Osteoblast (primary cell): ENCODE measurements around the gene TMEM129. TPM values are rescaled to one million over a fixed set of nuclear protein-coding genes. Genes with fewer than 3 reads are reported as not detected.

ENCODE experiments used
- DNase-seq: peaks from one replicate; pipeline ENCODE4 v3.0.0; 2011; ENCODE audit warnings: low spot score, mixed read lengths; ENCODE audit not compliant: insufficient read length; ENCODE audit errors: missing footprints
- H2AFZ ChIP-seq: 2 replicates; pipeline ENCODE4 v1.6.0; 2011; ENCODE audit warnings: mild to moderate bottlenecking, low read length
- H3K27ac ChIP-seq: 2 replicates; pipeline ENCODE4 v1.5.1; 2011; ENCODE audit warnings: mild to moderate bottlenecking, low read depth, low read length, moderate library complexity
- H3K27me3 ChIP-seq: 2 replicates; pipeline ENCODE4 v1.6.0; 2012; ENCODE audit warnings: mild to moderate bottlenecking, control low read depth, inconsistent platforms, low read length, moderate library complexity; ENCODE audit not compliant: insufficient read depth
- H3K36me3 ChIP-seq: 2 replicates; pipeline ENCODE4 v1.5.1; 2011; ENCODE audit warnings: mild to moderate bottlenecking, low read length, control low read depth, moderate library complexity; ENCODE audit not compliant: insufficient read depth
- H3K4me1 ChIP-seq: 2 replicates; pipeline ENCODE4 v1.5.1; 2011; ENCODE audit warnings: mild to moderate bottlenecking, low read length, control low read depth, moderate library complexity; ENCODE audit not compliant: insufficient read depth
- H3K4me2 ChIP-seq: 2 replicates; pipeline ENCODE4 v1.6.0; 2011; ENCODE audit warnings: mild to moderate bottlenecking, low read length; ENCODE audit not compliant: insufficient read depth
- H3K4me3 ChIP-seq: fragments of 200-600 bp; sonication (generic); 3 replicates; pipeline ENCODE4 v1.5.1; 2012; ENCODE audit warnings: mild to moderate bottlenecking, low read length, inconsistent platforms; ENCODE audit not compliant: insufficient read depth
- H3K79me2 ChIP-seq: 2 replicates; pipeline ENCODE4 v1.6.0; 2012; ENCODE audit warnings: mild to moderate bottlenecking, low read length, control low read depth, inconsistent platforms; ENCODE audit not compliant: insufficient read depth
- H3K9me3 ChIP-seq: 2 replicates; pipeline ENCODE4 v1.5.1; 2011; ENCODE audit warnings: low read depth, low read length, control low read depth
- H4K20me1 ChIP-seq: 2 replicates; pipeline ENCODE4 v1.6.0; 2012; ENCODE audit warnings: mild to moderate bottlenecking, low read length, control low read depth; ENCODE audit not compliant: insufficient read depth
- CTCF ChIP-seq: IDR thresholded peaks from 2 replicates; pipeline ENCODE4 v1.5.1; 2011; ENCODE audit warnings: mild to moderate bottlenecking, low read depth, low read length, moderate library complexity; ENCODE audit errors: extremely low read depth
- total RNA-seq: library from RNA; depleted of rRNA; stranded (reverse); fragments of >200 nt; gene quantifications from 2 replicates; pipeline ENCODE4 v1.2.3, GENCODE V29; 2012

Gene TMEM129
- total RNA-seq, 1 donor = 38.0 TPM

DNA sequence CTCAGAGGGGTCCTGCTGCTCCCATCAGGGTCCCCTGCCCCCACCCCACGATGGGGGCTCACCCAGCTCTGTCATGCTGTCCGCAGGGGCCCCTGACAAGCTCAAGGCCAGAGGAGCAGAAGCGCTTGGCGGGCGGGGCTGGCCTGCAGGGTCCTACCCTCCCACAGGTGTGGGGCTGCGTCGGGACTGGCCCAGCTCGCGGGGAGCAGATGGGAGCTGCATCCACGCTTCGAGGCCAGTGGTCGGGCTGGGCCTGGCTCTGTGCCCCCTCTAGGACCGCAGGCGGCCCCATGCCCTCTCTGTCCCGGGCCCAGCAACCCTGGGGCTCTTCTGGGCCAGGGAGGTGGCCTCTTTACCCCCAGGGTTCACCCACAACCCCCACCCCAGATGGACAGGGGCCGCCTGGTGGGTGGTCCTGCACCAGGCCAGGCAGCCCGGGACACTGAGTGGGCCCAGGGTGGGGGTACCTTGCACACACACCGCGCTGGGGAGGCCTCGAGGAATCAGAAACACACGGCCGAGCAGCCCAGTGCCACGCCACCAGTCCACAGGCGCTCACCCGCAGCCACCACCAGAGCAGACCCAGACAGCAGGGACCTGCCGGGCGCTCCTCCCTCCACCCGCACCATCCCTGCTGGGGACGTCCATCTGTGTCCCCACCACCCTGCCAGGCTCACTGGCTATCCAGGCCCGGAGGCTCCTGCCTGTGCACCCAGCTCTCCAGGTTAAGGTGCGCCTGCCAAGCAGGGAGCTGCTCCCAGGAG, 30.2 kb upstream of the TMEM129 start:
- no peak overlapping the region for H3K4me2 ChIP-seq
- no peaks in the 10 kb centered on the region for H4K20me1 ChIP-seq
- DNase-seq = no peak
- H2AFZ ChIP-seq = no peak overlapping the region
- no peaks in the 10 kb centered on the region for H3K4me1 ChIP-seq
- H3K36me3 ChIP-seq = no peaks in the 10 kb centered on the region
- no peaks in the 10 kb centered on the region for H3K79me2 ChIP-seq
- H3K27me3 ChIP-seq = no peaks in the 10 kb centered on the region
- no peak overlapping the region for H3K27ac ChIP-seq
- TF ChIP-seq CTCF = no peak
- no peak overlapping the region for H3K4me3 ChIP-seq
- no peaks in the 10 kb centered on the region for H3K9me3 ChIP-seq

DNA sequence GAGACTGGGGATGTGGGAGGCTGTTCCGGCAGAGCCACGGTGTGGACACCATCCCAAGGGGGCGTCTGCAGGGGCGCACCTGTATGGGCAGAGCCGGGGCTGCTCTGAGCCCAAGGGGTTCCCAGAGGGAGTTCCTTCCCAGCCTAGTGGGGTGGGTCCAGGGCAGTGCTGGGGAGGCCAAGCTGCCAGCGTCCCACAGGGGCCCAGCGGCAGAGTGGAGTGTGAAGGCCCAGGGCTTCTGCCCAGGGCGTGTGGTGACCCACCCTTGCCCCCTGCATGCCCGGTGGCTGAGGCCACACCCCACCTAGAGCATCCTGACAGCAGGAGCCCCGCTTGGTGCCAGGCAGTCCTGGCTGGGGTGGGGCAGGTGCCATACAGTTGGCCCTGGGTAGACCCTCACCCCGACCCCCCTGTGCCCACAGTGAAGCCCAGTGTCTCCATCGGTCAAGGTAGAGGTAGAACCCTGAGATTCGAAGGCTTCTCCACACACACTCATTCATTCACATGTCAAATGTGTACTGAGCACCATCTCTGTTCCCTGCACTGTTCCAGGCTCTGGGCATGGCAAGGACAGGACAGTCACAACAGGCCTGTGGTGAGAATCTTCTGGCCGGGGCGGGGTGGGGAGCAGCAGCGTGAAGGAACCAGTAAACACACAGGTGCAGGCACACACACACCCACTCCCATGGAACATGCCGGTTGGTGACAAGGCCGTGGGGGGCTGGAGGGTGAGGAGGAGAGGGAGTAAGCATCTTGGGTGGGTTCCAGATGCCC, 29.4 kb upstream of the TMEM129 start:
- H3K4me1 ChIP-seq = no peaks in the 10 kb centered on the region
- no peak overlapping the region for H3K4me2 ChIP-seq
- H3K79me2 ChIP-seq = no peaks in the 10 kb centered on the region
- no peak for DNase-seq
- no peak for TF ChIP-seq CTCF
- H4K20me1 ChIP-seq = no peaks in the 10 kb centered on the region
- no peaks in the 10 kb centered on the region for H3K27me3 ChIP-seq
- H3K27ac ChIP-seq = no peak overlapping the region
- no peak overlapping the region for H2AFZ ChIP-seq
- H3K4me3 ChIP-seq = no peak overlapping the region
- no peaks in the 10 kb centered on the region for H3K36me3 ChIP-seq
- no peaks in the 10 kb centered on the region for H3K9me3 ChIP-seq

- Histone ChIP-seq H3K4me3 (no peak overlapping the region), H3K9me3 (no peaks in the 10 kb centered on the region), H3K36me3 (no peaks in the 10 kb centered on the region), H3K79me2 (no peaks in the 10 kb centered on the region), H4K20me1 (no peaks in the 10 kb centered on the region), H3K27me3 (no peaks in the 10 kb centered on the region), H3K4me2 (no peak overlapping the region), H3K27ac (no peak overlapping the region), H3K4me1 (no peaks in the 10 kb centered on the region), H2AFZ (no peak overlapping the region)
- TF ChIP-seq CTCF = no peak
- no peak for DNase-seq
Measured at GRCh38 chr4:1749826-1750225, 28.7 kb upstream of the TMEM129 start.

DNA sequence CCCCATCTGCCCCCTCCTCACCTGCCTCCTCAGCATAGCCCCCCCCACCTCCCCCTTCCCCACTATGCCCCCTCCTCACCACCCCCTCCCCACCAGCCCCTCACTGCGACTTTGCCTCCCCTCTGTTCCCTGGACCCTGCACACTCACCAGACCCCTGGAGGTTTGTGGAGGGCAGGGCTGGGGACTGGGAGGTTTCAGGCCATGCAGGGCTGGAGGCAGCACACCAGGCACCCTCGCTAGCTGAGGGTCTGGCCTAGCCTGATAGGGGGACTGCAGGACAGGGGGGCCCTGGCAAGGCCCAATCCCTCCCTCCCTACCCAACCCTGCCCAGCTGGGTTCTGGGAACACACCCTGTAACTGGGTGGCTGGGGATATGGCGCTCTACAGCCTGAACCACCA, 28.2 kb upstream of the TMEM129 start:
- TF ChIP-seq CTCF = no peak
- Histone ChIP-seq H3K79me2 (no peaks in the 10 kb centered on the region), H3K4me1 (no peaks in the 10 kb centered on the region), H3K4me2 (no peak overlapping the region), H2AFZ (no peak overlapping the region), H3K27me3 (no peaks in the 10 kb centered on the region), H3K36me3 (no peaks in the 10 kb centered on the region), H3K4me3 (no peak overlapping the region), H4K20me1 (no peaks in the 10 kb centered on the region), H3K27ac (no peak overlapping the region), H3K9me3 (no peaks in the 10 kb centered on the region)
- DNase-seq = no peak
